COLO668 (cell line): ENCODE results near the gene TMEM178B.
A peak's percentile ranks its signal among the peaks of the same experiment; 100 is the strongest.

ENCODE experiments used
- DNase-seq: peaks from one replicate; lab custom pipeline; 2025; ENCODE audit not compliant: unreplicated experiment; lab: John Stamatoyannopoulos, UW

The TMEM178B gene

GRCh38 chr7:141511316-141511675 is 437.4 kb downstream of the TMEM178B start:
- no peak for DNase-seq

GRCh38 chr7:141511676-141512396 is 438.0 kb downstream of the TMEM178B start:
- DNase-seq = peak; percentile 48

GRCh38 chr7:141512597-141512996 is 438.7 kb downstream of the TMEM178B start:
- no peak for DNase-seq

- DNase-seq = no peak
Observed at GRCh38 chr7:141513720-141514119, 439.9 kb downstream of the TMEM178B start.

GRCh38 chr7:141515941-141516340 is 442.1 kb downstream of the TMEM178B start:
- DNase-seq = no peak

- DNase-seq = no peak
Observed at GRCh38 chr7:141519623-141520022, 445.8 kb downstream of the TMEM178B start.

GRCh38 chr7:141522657-141523342 is 448.9 kb downstream of the TMEM178B start:
- no peak for DNase-seq

GRCh38 chr7:141525973-141526514 is 452.2 kb downstream of the TMEM178B start:
- DNase-seq = no peak

- DNase-seq = no peak
Observed at GRCh38 chr7:141527076-141527475, 453.2 kb downstream of the TMEM178B start.

GRCh38 chr7:141528399-141528798 is 454.5 kb downstream of the TMEM178B start:
- DNase-seq = no peak
